Colonic mucosa (tissue), 4 donors: ENCODE data around the gene FAM76B. TPM values are rescaled to one million over a fixed set of nuclear protein-coding genes. Genes with fewer than 3 reads are reported as not detected.

Experiments used
- DNase-seq: peaks from one replicate; pipeline ENCODE4 v3.0.0-alpha.2; 2020
- H3K27ac ChIP-seq: fragments of 200-600 bp; one replicate; pipeline ENCODE4 v1.8.0; 2021
- H3K27me3 ChIP-seq: fragments of 200-600 bp; one replicate; pipeline ENCODE4 v1.8.0; 2021
- H3K36me3 ChIP-seq: fragments of 200-600 bp; one replicate; pipeline ENCODE4 v1.8.0; 2021
- H3K4me1 ChIP-seq: fragments of 200-600 bp; one replicate; pipeline ENCODE4 v1.8.0; 2021; ENCODE audit warnings: mild to moderate bottlenecking
- H3K4me3 ChIP-seq: fragments of 200-600 bp; one replicate; pipeline ENCODE4 v1.8.0; 2021
- H3K9ac ChIP-seq, 2 donors: one replicate each; pipeline ENCODE4 v1.7.0; 2013; ENCODE audit warnings: control low read depth in 2 of 2, low read depth in 2 of 2, low read length in 2 of 2
- H3K9me3 ChIP-seq: fragments of 200-600 bp; one replicate; pipeline ENCODE4 v1.8.0; 2021
- CTCF ChIP-seq: fragments of 200-600 bp; IDR thresholded peaks from one replicate; pipeline ENCODE4 v1.8.0; 2022; ENCODE audit warnings: antibody characterized with exemption, mild to moderate bottlenecking
- intact Hi-C: fragments of 100-400 bp; cut with DNase I; formaldehyde crosslinking; loops from one replicate; pipeline ENCODE4 v1.14.1; 2022
- total RNA-seq, 2 donors: library from RNA; stranded (reverse); fragmentation: NEBNext Ultra II Directional in 1 of 2; extraction: Animal tissue kit (Norgen Biotek cat#: 25700) in 1 of 2; gene quantifications; one replicate each; pipeline ENCODE4 v1.2.1, GENCODE V29; 2021
- donor health status: healthy.
- donor health status: DM: no; HTN: no; CAD: no.
- donor health status: DM: no; HTN: no; CAD: no.

Gene FAM76B
- total RNA-seq: 10 to 100 TPM; 17.5 to 22.1 TPM

GRCh38 chr11:95789506-95790122 is at the start of gene FAM76B:
Gene FAM76B (minus strand): TSS chr11:95789782. CDS start chr11:95789478, 304 bp downstream.
- TF ChIP-seq CTCF: no peak
- Histone ChIP-seq H3K9me3 (no peaks in the 10 kb centered on the region), H3K4me3 (peak within 1 kb of the TSS; percentile 91), H3K36me3 (no peaks in the 10 kb centered on the region), H3K27ac (peak within 1 kb of the TSS; percentile 96), H3K4me1 (no peaks in the 10 kb centered on the region), H3K9ac (peak within 1 kb of the TSS; percentile 84 to 86), H3K27me3 (no peaks in the 10 kb centered on the region)
- intact Hi-C loops: loop anchor here (10.0 kb wide), 1 partner anchor 815 kb away; the partner anchor contains the start of genes CWC15 and KDM4D
- DNase-seq: peak; percentile 97

DNA sequence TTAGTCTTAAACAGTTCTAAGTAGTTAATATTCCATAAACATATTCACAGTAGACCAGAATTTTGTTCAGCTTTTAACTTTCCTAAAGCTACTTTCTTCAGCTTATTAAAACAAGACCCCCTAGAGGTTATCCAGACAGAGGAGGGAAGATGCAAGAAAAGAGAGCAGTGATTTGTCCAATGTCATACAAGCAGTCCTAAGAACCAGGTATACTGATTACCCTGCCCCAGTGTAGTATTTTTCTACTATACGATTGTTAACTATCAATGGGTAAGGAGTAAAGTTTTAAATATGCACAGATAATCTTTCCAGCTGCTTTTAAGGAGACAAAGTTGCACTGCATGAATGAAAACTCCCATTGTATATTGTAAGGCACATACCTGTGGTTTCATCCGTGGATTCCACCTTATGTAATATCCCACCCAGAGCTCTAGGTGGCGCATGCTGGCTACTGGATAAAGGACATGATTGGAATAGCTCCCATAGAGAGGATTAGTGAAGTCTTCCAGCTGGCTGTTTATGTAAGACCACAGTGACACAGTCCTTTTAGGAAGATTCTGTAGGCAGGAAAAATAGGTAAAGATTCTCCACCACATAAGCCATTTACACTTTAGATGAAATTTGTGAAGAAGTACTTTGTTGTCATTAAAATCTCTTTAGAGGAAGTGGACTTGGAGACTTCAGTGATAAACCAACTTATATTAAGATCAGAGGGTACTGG is 46.3 kb upstream of the FAM76B start:
- no peak overlapping the region for H3K27ac ChIP-seq

GRCh38 chr11:95835351-95835750 is 45.8 kb upstream of the FAM76B start:
- Histone ChIP-seq H3K4me3 (no peak overlapping the region), H3K4me1 (no peaks in the 10 kb centered on the region), H3K27ac (no peak overlapping the region), H3K27me3 (no peaks in the 10 kb centered on the region), H3K9me3 (no peaks in the 10 kb centered on the region), H3K9ac (no peak overlapping the region), H3K36me3 (no peaks in the 10 kb centered on the region)
- TF ChIP-seq CTCF: no peak
- no peak for DNase-seq
- intact Hi-C loops: no loop called here

More for the DNA sequence above, 46.3 kb upstream of the FAM76B start:
- H3K27me3 ChIP-seq: no peaks in the 10 kb centered on the region
- peak; percentile 91 for TF ChIP-seq CTCF
- no peaks in the 10 kb centered on the region for H3K9me3 ChIP-seq
- H3K36me3 ChIP-seq: no peaks in the 10 kb centered on the region
- no peaks in the 10 kb centered on the region for H3K4me1 ChIP-seq
- no peak overlapping the region for H3K4me3 ChIP-seq
- peak; percentile 72 for DNase-seq
- no peak overlapping the region for H3K9ac ChIP-seq
- intact Hi-C loops: no loop called here

DNA sequence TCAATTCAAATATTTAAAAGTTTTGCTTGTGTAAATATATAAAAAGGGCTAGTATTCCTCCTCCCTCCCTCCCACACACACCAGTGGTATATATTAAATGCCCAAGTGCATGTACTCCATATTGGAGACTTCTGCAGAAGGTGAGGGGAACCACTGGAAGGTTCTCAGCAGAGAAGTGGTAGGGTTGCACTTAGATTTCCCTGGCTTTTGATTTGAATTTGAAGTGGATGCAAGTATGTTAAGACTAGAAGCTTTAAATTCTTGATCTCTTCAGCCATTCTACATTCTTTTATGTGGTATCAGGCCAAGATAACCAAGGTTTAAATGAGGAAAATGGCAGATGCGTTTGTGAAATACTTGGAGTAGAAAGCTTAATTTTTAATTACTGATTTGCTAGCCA is 43.8 kb upstream of the FAM76B start:
- Histone ChIP-seq H3K36me3 (no peaks in the 10 kb centered on the region), H3K4me3 (no peak overlapping the region), H3K9me3 (no peaks in the 10 kb centered on the region), H3K9ac (no peak overlapping the region), H3K27ac (no peak overlapping the region), H3K27me3 (no peaks in the 10 kb centered on the region), H3K4me1 (no peaks in the 10 kb centered on the region)
- no peak for DNase-seq
- intact Hi-C loops: no loop called here
- TF ChIP-seq CTCF: no peak

DNA sequence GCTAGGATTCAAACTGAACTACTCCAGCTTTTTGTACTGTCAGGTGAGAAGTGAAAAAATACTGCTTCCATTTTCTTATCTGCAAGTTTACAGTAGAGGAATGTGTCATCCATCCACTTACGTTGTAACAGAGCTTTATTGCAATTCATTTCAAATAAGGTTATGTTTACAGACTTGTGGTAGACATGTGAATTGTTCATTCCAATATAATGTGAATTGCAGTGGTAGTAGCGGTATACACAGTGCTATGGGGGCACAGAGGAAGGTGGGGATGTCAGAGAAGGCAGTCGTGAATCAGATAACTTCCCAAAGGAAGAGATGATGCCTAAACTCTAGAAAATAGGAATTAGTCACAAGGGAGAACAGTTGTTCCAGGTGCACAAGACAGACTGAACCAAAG is 43.2 kb upstream of the FAM76B start:
- Histone ChIP-seq H3K27me3 (no peaks in the 10 kb centered on the region), H3K27ac (no peak overlapping the region), H3K36me3 (no peaks in the 10 kb centered on the region), H3K4me1 (no peaks in the 10 kb centered on the region), H3K9ac (no peak overlapping the region), H3K4me3 (no peak overlapping the region), H3K9me3 (no peaks in the 10 kb centered on the region)
- TF ChIP-seq CTCF: no peak
- no peak for DNase-seq
- intact Hi-C loops: no loop called here
